Lower lobe of right lung (tissue), 2 donors: Measurements from ENCODE around the gene SLAMF1. TPM values are rescaled to one million over a fixed set of nuclear protein-coding genes. Genes with fewer than 3 reads are reported as not detected.
"Not testable (repeated sequence)": the region's sequence is repeated elsewhere in the genome, so short reads cannot be mapped to it uniquely, and the experiment has no call there.

ENCODE experiments used
- ATAC-seq, 2 donors: fragments of 200-7000 bp; cut with Tn5 transposase; one replicate each; pipeline ENCODE4 v1.9.1; 2020 to 2022; ENCODE audit warnings: mild to moderate bottlenecking in 2 of 2, moderate library complexity in 2 of 2
- DNase-seq: peaks from one replicate; pipeline ENCODE4 v3.0.0-alpha.2; 2020
- H3K27ac ChIP-seq: fragments of 200-600 bp; one replicate; pipeline ENCODE4 v1.8.0; 2022
- H3K27me3 ChIP-seq: fragments of 200-600 bp; one replicate; pipeline ENCODE4 v1.8.0; 2022; ENCODE audit warnings: low read depth
- H3K36me3 ChIP-seq: fragments of 200-600 bp; one replicate; pipeline ENCODE4 v1.8.0; 2022; ENCODE audit warnings: mild to moderate bottlenecking
- H3K4me1 ChIP-seq: fragments of 200-600 bp; one replicate; pipeline ENCODE4 v1.8.0; 2022
- H3K4me3 ChIP-seq: fragments of 200-600 bp; one replicate; pipeline ENCODE4 v1.8.0; 2022; ENCODE audit warnings: mild to moderate bottlenecking
- H3K9me3 ChIP-seq: fragments of 200-600 bp; one replicate; pipeline ENCODE4 v1.8.0; 2022
- intact Hi-C: fragments of 100-400 bp; cut with DNase I; formaldehyde crosslinking; loops from one replicate; pipeline ENCODE4 v1.11.0; 2022
- total RNA-seq: library from RNA; stranded (reverse); fragmentation: NEBNext Ultra II Directional; extraction: Animal tissue kit (Norgen Biotek cat#: 25700); gene quantifications from one replicate; pipeline ENCODE4 v1.2.1, GENCODE V29; 2021
- TF ChIP-seq, protein P1 (sequence below): fragments of 200-600 bp; IDR thresholded peaks from one replicate; pipeline ENCODE4 v1.8.0; 2022; ENCODE audit warnings: antibody characterized with exemption, mild to moderate bottlenecking
- donor health status: DM: no; HTN: yes; CAD: no; lungs with severe emphysema.

SLAMF1 gene
- total RNA-seq, 1 donor from 2014 or later, result 1.4 TPM

DNA sequence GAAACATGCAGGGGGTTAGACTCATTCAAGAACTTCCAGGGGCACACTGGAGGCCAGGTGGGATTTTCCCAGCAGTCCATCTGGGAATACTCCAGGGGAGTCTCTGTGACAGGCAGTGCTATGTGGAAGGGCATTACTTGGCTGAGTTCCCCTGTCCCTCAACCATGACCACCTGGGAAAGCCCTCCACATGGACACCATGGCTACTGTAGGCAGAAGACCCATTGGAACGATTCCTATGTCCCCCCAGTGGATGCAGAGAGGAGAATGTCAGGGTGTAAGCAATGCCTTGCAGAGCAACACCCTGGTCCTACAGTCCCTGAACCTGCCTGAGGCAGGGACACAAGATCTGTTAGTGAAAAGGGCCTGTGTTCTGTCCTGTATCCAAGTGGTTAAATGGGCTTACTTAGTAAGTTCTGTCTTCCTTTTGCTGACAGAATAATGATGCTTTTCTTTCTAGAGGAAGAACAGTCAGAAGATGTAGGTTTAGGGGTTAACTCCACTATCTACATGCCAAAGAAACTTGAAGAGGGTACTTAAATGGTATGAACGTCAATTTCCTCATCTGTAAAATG is 13.4 kb downstream of the SLAMF1 start:
- H3K4me1 ChIP-seq, result peaks cover 39% of the 10 kb centered on the region
- no peaks in the 10 kb centered on the region for H3K27me3 ChIP-seq
- no peak overlapping the region for H3K27ac ChIP-seq
- ATAC-seq, result no peak
- DNase-seq, result no peak
- H3K4me3 ChIP-seq, result no peak overlapping the region
- H3K36me3 ChIP-seq, result no peaks in the 10 kb centered on the region
- TF ChIP-seq, protein P1, sequence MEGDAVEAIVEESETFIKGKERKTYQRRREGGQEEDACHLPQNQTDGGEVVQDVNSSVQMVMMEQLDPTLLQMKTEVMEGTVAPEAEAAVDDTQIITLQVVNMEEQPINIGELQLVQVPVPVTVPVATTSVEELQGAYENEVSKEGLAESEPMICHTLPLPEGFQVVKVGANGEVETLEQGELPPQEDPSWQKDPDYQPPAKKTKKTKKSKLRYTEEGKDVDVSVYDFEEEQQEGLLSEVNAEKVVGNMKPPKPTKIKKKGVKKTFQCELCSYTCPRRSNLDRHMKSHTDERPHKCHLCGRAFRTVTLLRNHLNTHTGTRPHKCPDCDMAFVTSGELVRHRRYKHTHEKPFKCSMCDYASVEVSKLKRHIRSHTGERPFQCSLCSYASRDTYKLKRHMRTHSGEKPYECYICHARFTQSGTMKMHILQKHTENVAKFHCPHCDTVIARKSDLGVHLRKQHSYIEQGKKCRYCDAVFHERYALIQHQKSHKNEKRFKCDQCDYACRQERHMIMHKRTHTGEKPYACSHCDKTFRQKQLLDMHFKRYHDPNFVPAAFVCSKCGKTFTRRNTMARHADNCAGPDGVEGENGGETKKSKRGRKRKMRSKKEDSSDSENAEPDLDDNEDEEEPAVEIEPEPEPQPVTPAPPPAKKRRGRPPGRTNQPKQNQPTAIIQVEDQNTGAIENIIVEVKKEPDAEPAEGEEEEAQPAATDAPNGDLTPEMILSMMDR, result no peak
- intact Hi-C loops, result no loop called here
- no peaks in the 10 kb centered on the region for H3K9me3 ChIP-seq

DNA sequence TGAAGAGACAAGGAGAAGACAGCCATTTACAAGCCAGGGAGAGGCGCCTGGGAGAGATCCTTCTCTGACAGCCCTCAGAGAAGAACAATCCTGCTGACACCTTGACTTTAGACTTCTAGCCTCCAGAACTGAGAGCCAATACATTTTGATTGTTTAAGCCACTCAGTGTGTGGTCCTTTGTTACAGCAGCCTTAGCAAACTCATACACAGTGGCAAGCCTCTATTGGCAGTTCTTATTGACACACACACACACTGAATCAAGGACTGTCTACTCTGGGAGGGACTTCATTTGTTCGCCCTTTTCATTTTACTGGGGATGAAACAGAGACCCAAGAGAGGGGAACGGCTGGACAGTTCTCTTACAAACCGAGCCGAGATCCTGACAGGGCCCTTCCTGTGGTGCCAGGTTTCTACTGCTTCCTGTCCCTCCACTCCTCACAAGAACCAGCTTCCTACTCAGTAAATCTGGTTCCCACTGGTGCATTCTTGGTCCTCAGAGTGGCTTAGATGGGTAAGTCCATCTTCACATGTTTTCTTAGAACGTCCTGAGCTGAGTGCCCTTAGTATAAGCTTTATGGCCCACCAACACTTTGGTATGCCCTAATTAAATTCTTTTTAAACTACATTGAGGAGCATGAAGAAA is 14.7 kb downstream of the SLAMF1 start:
- no peak for DNase-seq
- H3K27ac ChIP-seq, result no peak overlapping the region
- intact Hi-C loops, result no loop called here

DNA sequence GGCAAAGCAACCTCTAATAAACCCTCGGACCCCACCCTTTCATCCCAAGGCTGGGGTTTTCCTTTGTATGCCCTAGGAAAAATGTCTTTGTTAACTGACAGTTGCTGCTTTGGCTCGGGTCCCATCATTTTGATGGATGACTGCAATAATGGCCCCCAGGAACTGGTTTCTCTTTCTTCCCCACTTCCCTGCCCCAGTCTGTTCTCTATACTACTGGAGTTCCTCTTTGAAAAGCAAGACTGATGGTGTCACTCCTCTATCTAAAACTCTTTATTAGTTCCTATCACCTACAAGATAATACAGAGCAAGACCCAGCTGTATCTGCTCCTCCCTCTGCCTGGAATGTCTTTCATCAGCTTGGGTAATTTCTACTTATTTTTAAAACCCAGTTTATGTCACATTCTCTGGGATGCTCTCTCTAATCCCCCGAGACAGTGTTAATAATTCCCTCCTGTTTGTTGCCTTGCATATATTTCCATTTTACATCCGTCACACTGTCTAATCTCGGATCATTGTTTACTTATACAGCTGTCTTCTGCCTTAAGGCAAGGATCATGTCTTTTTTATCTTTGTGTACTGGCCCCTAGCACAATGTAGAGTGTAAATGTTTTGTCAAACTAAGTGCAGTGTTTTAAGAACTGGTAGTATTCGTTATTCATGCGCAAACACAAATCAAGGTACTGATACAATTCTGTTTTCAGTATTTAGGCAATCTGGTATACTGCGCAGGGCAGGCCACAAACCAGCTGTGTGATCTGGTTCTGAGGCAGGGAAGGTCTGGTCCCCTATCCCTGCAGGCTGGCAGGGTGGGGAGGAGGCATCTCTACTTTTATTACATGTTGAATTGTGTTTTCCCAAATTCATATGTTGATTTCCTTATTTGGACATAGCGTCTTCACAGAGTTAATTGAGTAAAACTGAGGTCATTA is 16.1 kb downstream of the SLAMF1 start:
- no peak overlapping the region for H3K27ac ChIP-seq
- intact Hi-C loops, result no loop called here
- no peaks in the 10 kb centered on the region for H3K27me3 ChIP-seq
- H3K4me3 ChIP-seq, result no peak overlapping the region
- TF ChIP-seq, protein P1, result no peak
- no peaks in the 10 kb centered on the region for H3K36me3 ChIP-seq
- ATAC-seq, result peak in 1 of 2 donors; percentile 17
- H3K4me1 ChIP-seq, result peaks cover 36% of the 10 kb centered on the region
- DNase-seq, result no peak
- H3K9me3 ChIP-seq, result no peaks in the 10 kb centered on the region

More for the DNA sequence above, 14.7 kb downstream of the SLAMF1 start:
- Histone ChIP-seq H3K4me3 (no peak overlapping the region), H3K27me3 (no peaks in the 10 kb centered on the region), H3K9me3 (no peaks in the 10 kb centered on the region), H3K4me1 (peaks cover 32% of the 10 kb centered on the region), H3K36me3 (no peaks in the 10 kb centered on the region)
- ATAC-seq, result no peak
- TF ChIP-seq, protein P1, result no peak

DNA sequence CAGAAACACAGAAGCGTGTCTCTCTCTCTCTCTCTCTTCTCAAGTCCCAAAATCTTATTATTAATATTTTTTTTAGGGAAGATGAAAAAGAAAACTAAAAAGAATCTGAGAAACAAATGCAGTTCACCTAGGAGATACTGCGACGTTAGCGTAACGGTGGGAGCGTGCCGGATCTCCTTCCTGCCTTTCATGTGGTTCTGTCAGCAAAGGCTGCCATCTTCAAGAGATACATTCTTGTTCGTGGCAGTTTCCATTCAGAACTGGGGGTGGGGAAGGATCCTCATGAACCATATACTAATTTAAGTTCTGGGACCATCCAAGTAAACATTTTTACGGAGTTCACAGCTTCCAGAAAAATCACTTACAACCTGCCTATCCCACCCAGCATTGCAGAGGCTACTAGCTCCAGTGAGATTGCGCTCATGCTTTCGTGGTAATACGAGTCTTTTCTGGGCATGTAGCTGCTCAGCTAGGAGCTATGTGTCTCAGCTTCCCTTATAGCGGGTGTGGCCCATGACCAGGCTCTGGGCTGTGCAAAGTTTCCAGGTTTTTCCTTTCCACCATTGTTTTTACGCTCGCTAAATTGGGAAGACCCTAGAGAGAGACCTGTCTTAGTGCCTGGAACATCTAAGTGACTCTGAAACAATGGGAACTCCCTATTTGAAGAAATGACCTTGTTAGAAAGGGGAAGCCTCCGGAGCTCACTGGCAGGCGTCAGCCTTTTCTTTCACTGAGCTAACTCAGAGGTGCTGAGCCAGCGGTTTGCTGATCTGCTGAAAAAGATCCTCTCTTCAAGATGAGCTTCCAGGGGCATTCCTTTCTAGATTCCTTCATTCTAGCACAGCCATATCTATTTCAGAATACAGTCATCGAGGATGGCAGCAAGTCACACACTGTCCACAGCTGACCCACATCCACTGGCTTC is 17.3 kb downstream of the SLAMF1 start:
- DNase-seq, result peak; percentile 54
- ATAC-seq, result peak; percentile 14 to 53
- Histone ChIP-seq H3K27ac (no peak overlapping the region), H3K4me1 (peaks cover 36% of the 10 kb centered on the region), H3K27me3 (no peaks in the 10 kb centered on the region), H3K9me3 (no peaks in the 10 kb centered on the region), H3K36me3 (no peaks in the 10 kb centered on the region), H3K4me3 (no peak overlapping the region)
- intact Hi-C loops, result no loop called here
- TF ChIP-seq, protein P1, result no peak

DNA sequence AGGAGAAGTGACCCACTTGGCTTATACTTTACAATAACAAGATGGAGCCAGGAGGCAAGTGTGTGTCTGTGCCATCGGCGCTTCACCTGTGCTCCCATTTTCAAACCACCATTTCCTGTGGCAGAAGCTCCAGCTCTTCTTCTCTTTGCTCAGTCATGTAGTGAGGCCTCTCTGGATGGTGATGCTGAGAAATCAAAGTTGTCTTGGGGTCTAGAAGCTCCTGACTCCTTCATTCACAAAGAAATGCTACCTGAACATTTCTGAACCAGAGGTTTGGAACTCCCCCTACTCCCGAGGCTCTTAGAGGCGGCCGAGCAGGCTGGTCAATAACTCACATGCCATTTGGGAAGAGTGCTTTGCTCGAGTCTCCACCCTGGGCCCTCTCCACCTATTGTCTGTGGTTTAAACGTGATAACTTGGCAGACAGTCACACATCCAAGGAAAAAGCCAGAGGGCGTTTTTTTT is 18.0 kb downstream of the SLAMF1 start:
- Histone ChIP-seq H3K27me3 (no peaks in the 10 kb centered on the region), H3K27ac (no peak overlapping the region), H3K4me3 (no peak overlapping the region), H3K36me3 (no peaks in the 10 kb centered on the region), H3K9me3 (no peaks in the 10 kb centered on the region), H3K4me1 (peaks cover 34% of the 10 kb centered on the region)
- DNase-seq, result no peak
- intact Hi-C loops, result no loop called here
- ATAC-seq, result no peak
- TF ChIP-seq, protein P1, result no peak

DNA sequence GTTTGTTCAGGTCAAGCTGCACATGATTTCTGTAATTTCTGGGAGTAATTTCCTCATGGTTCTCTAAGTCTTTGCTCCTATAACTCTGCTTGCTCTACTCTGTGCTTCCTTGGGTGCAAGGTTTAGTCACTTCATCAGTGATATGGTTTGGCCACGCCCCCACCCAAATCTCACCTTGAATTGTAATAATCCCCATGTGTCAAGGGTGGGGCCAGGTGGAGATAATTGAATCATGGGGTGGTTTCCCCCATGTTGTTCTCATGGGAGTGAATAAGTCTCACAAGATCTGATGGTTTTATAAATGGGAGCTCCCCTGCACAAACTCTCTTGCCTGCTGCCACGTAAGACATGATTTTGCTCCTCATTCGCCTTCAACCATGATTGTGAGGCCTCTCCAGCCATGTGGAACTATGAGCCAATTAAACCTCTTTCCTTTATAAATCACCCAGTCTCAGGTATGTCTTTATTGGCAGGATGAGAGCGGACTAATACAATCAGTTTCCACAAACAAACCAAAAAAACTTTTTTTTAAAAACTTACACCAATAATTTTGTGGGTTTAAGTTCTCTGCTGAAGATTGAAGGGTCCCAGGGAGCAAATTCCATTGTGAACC is 19.1 kb downstream of the SLAMF1 start:
- H3K27ac ChIP-seq, DNase-seq, ATAC-seq, H3K36me3 ChIP-seq, intact Hi-C loops, H3K9me3 ChIP-seq, H3K4me3 ChIP-seq, H3K27me3 ChIP-seq: not testable (repeated sequence)
- peaks cover 30% of the 10 kb centered on the region for H3K4me1 ChIP-seq
